ENCODE data around the gene ATP6V0D1. TPM values are rescaled to one million over a fixed set of nuclear protein-coding genes. Genes with fewer than 3 reads are reported as not detected.

The ATP6V0D1 gene
- total RNA-seq, 6 donors from 2014 or later: 69.1 to 221 (median 147) TPM

GRCh38 chr16:67413978-67414911 is 66.7 kb downstream of the ATP6V0D1 start:
- H3K27me3 ChIP-seq: no peaks in the 10 kb centered on the region
- H3K27ac ChIP-seq: peak overlapping the region in 3 of 4 donors; percentile 7 to 39 (median 27)
- H3K4me3 ChIP-seq: no peak overlapping the region
- H3K9me3 ChIP-seq: no peaks in the 10 kb centered on the region
- no peak for ATAC-seq (ENCODE audit: low FRiP score in 2 of 2)
- no peak for DNase-seq
- no peaks in the 10 kb centered on the region for H3K36me3 ChIP-seq
- TF ChIP-seq EP300 (IDR thresholded peaks at IDR 0.05) (no peak), POLR2AphosphoS5 (IDR thresholded peaks at IDR 0.05) (no peak), POLR2A (IDR thresholded peaks at IDR 0.05) (no peak)
- TF ChIP-seq, protein P1, sequence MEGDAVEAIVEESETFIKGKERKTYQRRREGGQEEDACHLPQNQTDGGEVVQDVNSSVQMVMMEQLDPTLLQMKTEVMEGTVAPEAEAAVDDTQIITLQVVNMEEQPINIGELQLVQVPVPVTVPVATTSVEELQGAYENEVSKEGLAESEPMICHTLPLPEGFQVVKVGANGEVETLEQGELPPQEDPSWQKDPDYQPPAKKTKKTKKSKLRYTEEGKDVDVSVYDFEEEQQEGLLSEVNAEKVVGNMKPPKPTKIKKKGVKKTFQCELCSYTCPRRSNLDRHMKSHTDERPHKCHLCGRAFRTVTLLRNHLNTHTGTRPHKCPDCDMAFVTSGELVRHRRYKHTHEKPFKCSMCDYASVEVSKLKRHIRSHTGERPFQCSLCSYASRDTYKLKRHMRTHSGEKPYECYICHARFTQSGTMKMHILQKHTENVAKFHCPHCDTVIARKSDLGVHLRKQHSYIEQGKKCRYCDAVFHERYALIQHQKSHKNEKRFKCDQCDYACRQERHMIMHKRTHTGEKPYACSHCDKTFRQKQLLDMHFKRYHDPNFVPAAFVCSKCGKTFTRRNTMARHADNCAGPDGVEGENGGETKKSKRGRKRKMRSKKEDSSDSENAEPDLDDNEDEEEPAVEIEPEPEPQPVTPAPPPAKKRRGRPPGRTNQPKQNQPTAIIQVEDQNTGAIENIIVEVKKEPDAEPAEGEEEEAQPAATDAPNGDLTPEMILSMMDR (IDR thresholded peaks at IDR 0.05): no peak
- H3K4me1 ChIP-seq: peaks cover 21 to 29% (median 23%) of the 10 kb centered on the region in 4 donors
- WGBS, 2 donors: 47 to 67% methylated on average over 6 of the region's 6 CpGs

GRCh38 chr16:67412294-67412693 is 68.7 kb downstream of the ATP6V0D1 start:
- no peaks in the 10 kb centered on the region for H3K27me3 ChIP-seq
- H3K27ac ChIP-seq: no peak overlapping the region
- ATAC-seq (ENCODE audit: low FRiP score in 2 of 2) (no peak), DNase-seq (no peak)
- H3K4me3 ChIP-seq: no peak overlapping the region
- no peaks in the 10 kb centered on the region for H3K9me3 ChIP-seq
- no peaks in the 10 kb centered on the region for H3K36me3 ChIP-seq
- WGBS, 2 donors: 29 to 38% methylated on average over 2 of the region's 2 CpGs
- H3K4me1 ChIP-seq: peaks cover 21 to 29% (median 23%) of the 10 kb centered on the region in 4 donors
- TF ChIP-seq POLR2AphosphoS5 (IDR thresholded peaks at IDR 0.05): no peak
- no peak for TF ChIP-seq EP300 (IDR thresholded peaks at IDR 0.05)
- TF ChIP-seq, protein P1 (IDR thresholded peaks at IDR 0.05): no peak
- no peak for TF ChIP-seq POLR2A (IDR thresholded peaks at IDR 0.05)

GRCh38 chr16:67411339-67411738 is 69.6 kb downstream of the ATP6V0D1 start:
- Histone ChIP-seq H3K4me3 (no peak overlapping the region), H3K27me3 (no peaks in the 10 kb centered on the region), H3K9me3 (no peaks in the 10 kb centered on the region), H3K36me3 (no peaks in the 10 kb centered on the region), H3K27ac (no peak overlapping the region), H3K4me1 (peaks cover 16 to 21% (median 18%) of the 10 kb centered on the region in 4 donors)
- 93 to 96% methylated on average over 3 of the region's 3 CpGs for WGBS, 2 donors
- ATAC-seq (ENCODE audit: low FRiP score in 2 of 2) (no peak), DNase-seq (no peak)
- TF ChIP-seq, protein P1 (IDR thresholded peaks at IDR 0.05): no peak
- TF ChIP-seq EP300 (IDR thresholded peaks at IDR 0.05) (no peak), POLR2A (IDR thresholded peaks at IDR 0.05) (no peak), POLR2AphosphoS5 (IDR thresholded peaks at IDR 0.05) (no peak)

DNA sequence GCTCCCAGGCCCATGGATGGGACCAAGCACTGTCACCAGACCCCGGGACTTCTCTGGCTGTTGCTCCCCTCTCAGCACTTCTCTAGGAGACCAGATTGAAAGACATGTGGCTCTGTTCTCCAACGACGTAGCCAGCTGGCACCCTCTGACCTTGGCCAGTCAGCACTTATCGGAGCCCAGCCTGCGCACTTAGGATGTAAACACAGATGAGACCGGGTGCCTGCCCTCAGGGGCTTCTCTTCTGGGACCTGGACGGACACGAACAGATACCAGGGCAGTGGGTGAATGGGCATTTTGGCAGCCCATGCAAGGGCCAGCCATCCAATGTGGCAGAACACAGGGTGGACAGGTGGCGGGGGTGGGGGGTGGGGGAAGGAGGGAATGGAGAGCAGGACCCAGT is 71.3 kb downstream of the ATP6V0D1 start:
- WGBS, 2 donors: 97 to 100% methylated on average over 3 to 9 of the region's 9 CpGs
- Histone ChIP-seq H3K27me3 (no peaks in the 10 kb centered on the region), H3K9me3 (no peaks in the 10 kb centered on the region), H3K4me1 (peaks cover 3 to 12% (median 11%) of the 10 kb centered on the region in 4 donors), H3K27ac (no peak overlapping the region), H3K4me3 (no peak overlapping the region), H3K36me3 (no peaks in the 10 kb centered on the region)
- ATAC-seq (ENCODE audit: low FRiP score in 2 of 2) (no peak), DNase-seq (no peak)
- no peak for TF ChIP-seq POLR2A (IDR thresholded peaks at IDR 0.05)
- TF ChIP-seq POLR2AphosphoS5 (IDR thresholded peaks at IDR 0.05): no peak
- TF ChIP-seq EP300 (IDR thresholded peaks at IDR 0.05): no peak

DNA sequence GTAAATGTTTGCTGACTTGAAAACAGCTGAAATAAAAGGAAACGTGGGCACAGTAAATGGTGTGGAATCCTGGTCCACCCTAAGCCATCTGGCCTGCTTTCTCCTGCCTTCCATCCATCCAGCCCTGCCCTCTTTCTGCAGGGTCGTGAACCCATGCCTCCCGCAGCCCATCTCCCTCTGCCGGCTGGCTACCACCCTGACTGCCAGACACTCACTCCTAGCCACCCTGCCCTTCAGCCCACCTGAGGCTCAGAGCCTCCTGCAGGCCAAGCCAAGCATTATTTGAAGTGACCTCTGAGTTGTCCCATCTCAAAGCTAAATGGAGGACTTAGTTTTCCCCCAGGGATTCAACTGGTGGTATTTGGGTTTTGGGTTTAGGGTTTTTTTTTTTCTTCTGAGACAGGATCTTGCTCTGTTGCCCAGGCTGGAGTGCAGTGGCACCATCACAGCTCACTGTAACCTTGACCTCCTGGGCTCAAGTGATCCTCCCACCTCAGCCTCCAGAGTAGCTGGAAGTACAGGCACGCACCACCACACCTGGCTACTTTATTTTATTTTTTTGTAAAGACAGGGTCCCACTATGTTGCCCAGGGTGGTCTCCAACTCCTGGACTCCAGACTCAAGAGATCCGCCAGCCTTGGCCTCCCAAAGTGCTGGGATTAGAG is 73.0 kb downstream of the ATP6V0D1 start:
- ATAC-seq (ENCODE audit: low FRiP score in 2 of 2) (no peak), DNase-seq (peak in 1 of 2 donors; percentile 25)
- Histone ChIP-seq H3K4me3 (no peak overlapping the region), H3K4me1 (peaks cover 9 to 21% (median 15%) of the 10 kb centered on the region in 4 donors), H3K9me3 (no peaks in the 10 kb centered on the region), H3K36me3 (no peaks in the 10 kb centered on the region), H3K27ac (no peak overlapping the region), H3K27me3 (no peaks in the 10 kb centered on the region)
- TF ChIP-seq EP300 (IDR thresholded peaks at IDR 0.05): no peak
- TF ChIP-seq POLR2A (IDR thresholded peaks at IDR 0.05): no peak
- TF ChIP-seq POLR2AphosphoS5 (IDR thresholded peaks at IDR 0.05): no peak
- TF ChIP-seq, protein P1 (IDR thresholded peaks at IDR 0.05): no peak
- WGBS, 2 donors: 86 to 88% methylated on average over 6 of the region's 6 CpGs

Measured in upper lobe of left lung (tissue), 6 donors.